ENCODE measurements around the gene EHBP1.
"Not testable (repeated sequence)": the region's sequence is repeated elsewhere in the genome, so short reads cannot be mapped to it uniquely, and the experiment has no call there.

The EHBP1 gene

DNA sequence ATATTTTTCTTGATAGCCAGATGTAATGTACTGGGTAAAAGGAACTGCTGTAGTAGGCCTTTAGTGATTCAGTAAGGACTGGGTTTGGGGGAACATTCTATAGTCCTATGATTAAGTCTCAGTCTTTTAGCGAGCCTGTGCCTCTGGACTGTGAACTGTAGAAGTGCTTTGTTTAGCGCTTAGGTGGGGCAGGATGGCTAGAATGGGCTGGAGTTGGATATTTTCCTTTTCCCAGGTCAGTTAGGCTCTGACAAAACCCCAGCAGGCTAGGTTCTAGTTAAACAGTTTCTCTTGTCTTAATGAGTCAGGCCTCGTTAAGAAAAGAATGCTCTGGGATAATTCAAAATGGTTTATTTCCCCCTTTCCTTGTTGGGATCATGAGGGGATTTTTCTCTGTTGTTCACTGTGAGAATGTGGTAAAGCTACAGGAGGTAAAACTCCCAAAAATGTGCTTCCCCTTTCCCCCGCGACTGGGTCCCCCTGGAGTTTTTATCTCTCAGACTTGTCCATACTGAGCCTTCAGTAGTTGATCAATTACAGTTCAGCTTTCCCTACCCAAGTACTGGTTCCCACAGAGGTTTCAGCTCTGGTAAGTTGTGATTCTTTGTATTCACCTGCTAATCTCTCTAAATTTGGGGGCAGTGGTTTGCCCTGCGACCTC is 31.5 kb downstream of the EHBP1 start:
- DNase-seq, result no peak

DNA sequence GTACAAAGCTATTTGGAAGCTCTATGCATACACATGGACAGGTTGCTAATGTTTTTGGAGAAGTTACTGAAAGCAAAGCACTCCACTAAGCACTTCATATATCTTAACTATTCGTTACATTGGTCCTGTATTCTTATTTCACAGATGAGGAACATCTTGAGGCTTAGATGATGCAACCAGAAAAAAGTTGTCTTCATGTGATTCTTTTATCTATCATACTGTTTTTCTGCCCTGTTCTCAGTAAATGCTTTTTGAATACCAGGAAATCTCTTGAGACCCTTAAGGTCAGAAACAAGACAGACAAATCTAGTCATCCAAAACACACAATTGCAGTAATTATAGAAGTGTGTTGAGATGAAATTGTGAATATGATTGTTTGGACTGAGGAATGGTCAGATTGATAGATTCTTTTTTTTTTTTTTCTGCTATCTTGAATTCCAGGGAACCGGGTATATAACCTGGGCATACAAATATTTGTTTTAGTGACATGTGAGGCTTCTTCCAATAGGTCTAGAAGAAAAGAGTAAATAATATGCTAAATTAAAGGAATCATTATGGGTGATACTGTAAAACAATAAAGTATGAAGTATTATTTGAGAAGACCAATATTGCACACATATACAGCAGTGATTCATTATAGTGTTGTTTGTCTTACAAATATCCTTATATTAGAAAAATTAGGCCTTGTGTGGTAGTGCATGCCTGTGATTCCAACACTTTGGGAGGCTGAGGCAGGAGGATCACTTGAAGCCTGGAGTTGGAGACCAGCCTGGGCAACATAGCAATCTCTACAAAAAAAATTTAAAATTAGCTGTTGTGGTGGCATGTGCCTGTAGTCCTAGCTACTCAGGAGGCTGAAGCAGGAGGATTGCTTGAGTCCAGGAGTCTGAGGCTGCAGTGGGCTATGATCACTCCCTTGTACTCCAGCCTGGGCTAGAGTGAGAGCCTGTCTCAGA is 33.7 kb downstream of the EHBP1 start:
- no peak for DNase-seq

DNA sequence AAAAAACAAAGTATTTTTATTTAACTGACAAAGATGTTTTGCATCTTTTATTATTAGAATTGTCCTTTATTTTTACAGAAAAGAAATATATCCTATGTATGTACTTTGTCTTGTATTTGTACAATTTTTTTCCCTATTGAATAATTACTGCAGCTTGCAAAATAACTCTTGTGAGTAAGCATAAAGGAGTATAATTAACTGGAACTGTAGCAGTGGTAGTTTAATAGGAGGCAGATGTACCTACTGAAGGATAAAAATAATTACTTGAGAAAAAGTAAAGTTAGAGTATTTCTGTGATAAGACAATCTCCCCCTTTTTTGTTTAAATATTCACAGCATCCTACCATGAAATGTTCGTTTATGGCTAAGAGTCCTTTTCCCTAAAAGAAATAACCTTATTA is 34.7 kb downstream of the EHBP1 start:
- no peak for DNase-seq

DNA sequence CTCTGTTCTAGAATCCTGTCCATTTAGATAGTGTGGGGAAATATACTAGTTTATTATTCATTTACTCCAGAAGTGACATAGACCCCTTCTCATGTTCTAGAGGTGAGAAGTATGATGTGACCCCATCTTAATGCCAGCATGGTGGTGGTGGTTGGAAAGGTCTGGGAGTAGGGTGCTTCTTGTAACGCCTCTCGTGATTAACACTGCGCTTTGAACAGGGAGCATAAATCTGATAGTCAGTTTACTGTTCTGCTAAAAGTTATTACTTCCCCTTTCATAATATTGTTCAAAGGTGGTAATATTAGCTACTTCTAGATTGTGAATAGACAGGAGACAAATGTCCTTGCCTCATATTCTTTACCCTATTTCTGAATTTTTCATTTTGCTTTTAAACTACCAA is 35.6 kb downstream of the EHBP1 start:
- no peak for DNase-seq

DNA sequence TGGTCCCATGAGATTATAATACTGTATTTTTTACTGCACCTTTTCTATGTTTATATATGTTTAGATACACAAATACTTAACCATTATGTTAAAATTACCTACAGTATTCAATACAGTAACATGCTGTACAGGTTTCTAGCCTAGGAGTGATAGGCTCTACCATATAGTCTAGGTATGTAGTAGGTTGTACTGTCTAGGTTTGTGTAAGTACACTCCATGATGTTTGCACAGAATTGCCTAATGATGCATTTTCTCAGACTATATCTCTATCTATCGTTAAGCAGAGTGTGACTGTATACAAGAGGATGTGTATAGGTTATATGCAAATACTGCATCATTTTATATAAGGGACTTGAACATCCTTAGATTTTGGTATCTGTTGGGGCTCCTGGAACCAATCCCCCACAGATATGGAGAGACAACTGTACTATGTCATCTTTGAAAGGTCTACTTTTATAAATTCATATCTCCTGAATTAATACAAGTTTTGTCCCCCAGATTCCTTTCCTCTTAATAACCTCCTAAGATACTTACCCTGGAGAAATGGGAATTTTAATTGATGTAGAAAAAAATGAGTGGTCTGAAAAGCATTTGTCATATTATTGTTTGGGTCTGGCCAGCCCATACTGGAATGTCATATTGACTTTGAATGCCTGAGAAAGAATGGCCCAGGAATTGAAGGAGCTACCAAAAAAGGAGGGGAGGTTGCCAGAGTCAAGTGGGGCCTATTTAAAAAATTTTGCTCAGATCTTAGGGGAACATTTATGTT is 36.6 kb downstream of the EHBP1 start:
- no peak for DNase-seq

DNA sequence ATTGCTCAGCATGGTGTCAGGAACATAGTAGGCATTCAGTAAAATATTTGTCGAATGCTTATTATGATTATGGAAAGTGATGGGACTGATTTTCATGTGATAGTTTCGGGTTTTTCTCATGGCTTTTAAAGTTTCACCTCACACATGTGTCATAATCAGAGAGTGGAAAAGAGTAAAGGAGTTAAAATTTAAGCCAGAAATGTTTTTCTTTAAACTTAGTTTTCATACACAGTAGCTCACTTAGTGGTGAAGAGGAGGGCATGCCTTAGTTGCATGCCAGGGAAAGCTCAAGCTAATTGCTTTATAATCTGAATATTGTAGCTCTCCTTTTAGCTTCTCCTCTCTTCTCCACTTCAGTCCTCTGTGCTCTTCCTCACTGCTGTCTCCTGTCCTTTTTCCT is 38.0 kb downstream of the EHBP1 start:
- no peak for DNase-seq

DNA sequence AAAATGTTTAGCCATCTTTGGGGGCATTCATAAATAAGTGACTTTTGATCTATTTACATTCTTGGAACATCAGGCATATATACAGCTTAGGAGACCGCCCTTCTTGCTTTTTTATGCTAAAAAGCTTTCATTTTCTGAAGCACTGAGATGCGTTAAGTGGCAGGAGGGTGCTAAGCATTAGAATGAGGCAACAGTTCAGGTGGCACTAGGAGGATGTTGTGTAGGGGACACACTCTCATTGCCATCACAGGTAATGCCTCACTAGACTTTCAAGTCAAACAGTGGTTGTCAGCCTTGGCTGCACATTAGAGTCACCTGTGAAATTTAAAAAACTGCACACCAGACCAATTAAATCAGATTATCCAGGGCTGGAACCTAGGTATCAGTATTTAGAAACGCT is 39.1 kb downstream of the EHBP1 start:
- DNase-seq, result no peak

DNA sequence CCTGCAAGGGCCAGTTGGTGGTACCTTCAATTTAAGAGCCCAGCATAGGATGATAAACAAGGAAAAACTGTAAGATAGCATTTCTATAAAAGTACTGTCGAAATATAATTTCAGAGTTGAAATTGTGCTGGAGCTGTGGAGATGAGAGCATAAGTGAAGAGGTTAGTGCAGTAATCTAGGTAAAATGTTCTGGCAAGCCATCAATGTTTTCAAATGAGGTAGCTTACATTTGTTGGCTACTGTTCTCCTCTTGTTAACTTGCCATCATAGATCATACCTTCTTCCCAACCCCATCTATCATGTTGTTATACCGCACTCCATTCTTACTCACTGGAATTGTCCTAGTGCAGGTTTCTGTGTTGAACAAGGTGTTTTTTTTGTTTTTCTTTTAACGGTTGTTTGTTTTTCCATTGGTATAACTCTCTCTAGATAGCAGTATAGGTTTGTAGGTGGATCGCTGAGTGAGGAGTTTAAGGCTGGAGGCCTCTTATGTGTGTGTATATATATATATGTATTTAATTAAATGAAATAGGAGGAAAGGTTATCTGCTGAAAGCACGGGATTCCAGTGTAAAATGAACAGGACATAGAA is 40.5 kb downstream of the EHBP1 start:
- DNase-seq, result no peak

DNA sequence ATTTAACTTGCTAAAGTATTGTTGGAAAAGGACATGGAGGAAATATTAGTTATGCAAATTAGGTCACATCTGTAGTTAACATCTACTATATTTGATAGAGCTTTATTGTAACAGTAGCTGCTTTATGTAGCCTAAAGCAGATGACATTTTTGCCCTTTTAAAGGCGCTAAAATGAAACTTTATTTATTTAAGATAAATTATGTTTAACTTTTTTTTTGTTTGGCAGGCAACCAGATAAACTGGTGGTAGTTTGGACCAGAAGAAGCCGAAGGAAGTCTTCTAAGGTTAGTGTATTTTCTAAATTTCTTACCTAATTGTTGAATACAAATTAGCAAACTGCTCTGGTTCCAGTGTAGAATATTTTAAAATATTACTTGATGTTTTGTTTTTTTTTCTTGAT is 41.7 kb downstream of the EHBP1 start:
- no peak for DNase-seq

DNA sequence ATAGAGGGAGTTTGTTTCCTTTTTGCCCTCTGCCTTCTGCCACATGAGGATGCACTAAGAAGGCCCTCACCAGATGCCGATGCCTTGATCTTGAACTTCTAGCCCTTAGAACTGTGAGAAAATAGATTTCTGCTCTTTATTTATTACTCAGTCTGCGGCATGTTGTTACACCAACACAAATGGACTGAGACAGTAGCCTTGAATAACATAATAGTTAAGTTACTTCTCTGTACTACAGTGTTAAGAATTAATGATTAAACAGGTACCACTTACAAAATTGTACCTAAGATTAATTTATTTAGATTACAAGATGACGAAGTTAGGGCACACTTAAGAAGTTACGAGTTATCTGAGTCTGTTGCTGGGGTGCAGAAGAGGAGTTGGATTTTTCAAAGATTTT is 42.4 kb downstream of the EHBP1 start:
- DNase-seq, result no peak

DNA sequence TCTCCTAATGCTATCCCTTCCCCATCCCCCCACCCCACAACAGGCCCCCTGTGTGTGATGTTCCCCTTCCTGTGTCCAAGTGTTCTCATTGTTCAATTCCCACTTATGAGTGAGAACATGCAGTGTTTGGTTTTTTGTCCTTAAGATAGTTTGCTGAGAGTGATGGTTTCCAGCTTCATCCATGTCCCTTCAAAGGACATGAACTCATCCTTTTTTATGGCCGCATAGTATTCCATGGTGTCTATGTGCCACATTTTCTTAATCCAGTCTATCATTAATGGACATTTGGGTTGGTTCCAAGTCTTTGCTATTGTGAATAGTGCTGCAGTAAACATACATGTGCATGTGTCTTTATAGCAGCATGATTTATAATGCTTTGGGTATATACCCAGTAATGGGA is 43.6 kb downstream of the EHBP1 start:
- DNase-seq, result not testable (repeated sequence)

DNA sequence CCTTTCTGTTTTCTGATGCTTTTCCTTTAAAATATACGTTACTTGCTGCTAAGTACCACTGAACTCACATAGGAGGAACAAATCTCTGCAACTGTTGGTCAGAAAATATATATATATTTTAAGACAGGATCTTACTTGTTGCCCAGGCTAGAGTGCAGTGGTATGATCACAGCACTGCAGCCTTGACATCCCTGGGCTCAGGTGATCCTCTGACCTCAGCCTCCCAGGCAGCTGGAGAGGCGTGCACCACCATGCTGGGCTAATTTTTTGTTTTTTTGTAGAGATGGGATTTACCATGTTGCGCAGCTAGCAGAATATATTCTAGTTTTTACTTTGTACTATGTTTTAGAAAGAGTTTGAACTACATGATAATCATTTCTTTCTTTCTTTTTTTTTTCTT is 51.5 kb downstream of the EHBP1 start:
- no peak for DNase-seq

DNA sequence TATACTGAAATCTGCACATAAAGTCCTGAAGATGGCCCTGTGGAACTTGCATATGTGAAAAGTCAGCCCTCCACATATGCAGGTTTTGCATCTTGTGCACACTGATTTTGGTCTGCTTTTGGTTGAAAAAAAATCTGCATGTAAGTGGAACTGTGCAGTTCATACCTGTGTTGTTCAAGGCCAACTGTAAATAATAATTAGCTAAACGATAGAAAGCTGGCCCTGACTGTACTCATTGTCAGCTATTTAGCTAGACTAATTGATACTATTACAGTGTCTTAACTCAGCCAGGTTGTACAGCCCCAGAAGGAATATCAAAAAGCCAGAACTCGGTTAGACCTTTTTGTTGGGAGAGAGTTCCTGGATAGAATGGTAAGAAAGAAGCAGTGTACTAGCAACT is 54.5 kb downstream of the EHBP1 start:
- DNase-seq, result no peak

DNA sequence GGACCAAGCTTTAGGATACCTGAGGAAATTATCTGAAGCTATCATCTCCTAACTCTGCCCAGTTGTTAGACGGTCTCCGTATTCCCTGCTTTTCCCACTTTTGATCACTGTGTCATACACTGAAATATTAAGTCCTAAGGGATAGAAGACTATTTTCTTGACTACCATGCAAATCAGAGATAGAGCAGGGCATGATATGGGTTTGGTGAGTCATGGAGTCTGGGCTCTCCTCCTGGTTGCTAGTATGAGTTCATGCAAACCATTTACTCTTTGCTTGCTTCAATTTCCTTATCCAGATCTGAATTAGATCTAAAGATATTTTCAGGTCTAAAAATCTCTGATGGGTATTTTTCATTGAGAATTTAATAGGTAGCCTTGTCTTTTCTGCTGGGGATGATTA is 55.0 kb downstream of the EHBP1 start:
- no peak for DNase-seq

DNA sequence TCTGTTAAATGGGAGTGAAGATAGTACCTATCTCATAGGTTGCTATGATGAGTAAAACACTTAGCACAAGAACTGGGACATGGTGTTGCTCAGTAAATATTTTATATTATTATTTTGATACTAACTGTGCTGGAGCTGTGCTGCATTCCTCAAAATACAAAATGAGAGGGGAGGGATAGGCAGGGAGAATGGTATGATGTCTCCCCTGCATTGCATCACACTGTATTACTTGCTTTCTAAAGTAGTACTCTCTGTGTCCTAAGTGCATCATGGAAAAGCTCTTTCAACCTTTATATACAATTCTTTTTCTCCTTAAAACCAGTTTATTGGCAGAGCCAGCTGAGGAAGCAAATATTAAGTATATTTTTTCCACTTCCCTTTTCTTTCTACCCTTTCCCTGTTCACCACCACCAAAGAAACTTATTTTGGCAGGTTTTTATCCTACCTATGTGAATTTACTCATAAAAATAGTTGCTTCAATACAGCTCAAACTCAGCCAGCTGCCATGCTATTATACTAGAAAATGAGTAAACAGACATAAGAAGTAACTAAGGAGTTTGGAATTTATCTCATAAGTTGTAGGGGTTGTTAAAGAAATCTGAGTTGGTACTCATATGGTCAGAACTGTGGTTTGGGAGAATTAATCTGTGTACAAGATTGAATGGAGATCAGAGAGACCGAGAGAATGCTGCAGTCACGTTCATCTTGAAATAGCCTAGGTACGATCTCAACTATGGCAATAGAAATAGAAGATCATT is 60.3 kb downstream of the EHBP1 start:
- DNase-seq, result no peak

DNA sequence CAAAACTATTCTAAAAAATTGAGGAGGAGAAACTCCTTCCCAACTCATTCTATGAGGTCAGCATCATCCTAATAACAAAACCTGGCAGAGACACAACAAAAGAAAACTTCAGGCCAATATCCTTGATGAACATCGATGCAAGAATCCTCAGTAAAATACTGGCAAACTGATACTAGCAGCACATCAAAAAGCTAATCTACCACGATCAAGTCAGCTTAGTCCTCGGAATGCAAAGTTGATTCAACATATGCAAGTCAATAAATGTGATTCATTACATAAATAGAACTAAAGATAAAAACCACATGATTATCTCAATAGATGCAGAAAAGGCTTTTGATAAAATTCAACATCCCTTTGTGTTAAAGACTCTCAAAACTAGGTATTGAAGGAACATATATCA is 63.1 kb downstream of the EHBP1 start:
- no peak for DNase-seq

DNA sequence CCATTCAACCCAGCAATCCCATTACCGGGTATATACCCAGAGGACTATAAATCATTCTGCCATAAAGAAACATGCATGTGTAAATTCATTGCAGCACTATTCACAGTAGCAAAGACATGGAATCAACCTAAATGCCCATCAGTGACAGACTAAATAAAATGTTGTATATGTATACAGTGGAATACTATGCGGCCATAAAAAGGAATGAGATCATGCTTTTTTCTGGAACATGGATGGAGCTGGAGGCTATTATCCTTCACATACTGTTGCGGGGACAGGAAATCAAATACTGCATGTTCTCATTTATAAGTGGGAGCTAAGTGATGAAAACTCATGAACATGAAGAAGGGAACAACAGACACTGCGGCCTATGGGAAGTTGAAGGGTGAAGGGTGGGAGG is 65.1 kb downstream of the EHBP1 start:
- DNase-seq, result no peak

DNA sequence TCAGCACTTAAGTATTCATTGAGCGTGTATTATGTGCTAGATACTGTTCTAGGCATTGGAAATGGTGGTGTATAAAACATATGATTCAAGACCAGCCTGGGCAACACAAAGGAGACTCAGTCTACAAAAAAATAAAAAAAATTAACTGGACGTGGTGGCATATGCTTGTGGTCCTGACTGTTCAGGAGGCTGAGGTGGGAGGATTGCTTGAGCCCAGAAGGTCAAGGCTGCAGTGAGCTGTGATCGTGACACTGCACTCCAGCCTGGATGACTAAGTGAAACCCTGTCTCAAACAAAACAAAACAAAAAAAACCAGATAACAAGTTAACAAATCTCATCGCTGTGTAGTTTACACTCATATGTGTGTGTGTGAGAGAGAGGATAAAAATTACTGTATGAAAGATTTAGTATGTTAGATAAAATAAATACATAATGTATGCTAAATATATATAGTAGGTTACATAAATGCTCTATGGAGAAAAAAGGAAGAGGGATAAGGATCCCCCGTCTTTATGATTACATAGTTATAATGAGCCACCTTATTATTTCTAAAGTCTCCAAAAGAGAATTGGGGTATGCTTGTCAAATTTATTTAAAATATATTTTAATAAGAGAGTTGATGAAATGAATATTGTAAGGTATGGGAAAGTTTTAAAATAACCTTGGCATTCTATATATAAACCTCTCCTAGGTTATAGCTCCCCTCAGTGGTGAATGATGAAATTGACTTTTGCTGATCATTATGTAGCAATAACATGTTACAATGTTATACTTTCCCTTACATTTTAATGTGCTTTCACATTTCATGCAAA is 69.2 kb downstream of the EHBP1 start:
- no peak for DNase-seq

DNA sequence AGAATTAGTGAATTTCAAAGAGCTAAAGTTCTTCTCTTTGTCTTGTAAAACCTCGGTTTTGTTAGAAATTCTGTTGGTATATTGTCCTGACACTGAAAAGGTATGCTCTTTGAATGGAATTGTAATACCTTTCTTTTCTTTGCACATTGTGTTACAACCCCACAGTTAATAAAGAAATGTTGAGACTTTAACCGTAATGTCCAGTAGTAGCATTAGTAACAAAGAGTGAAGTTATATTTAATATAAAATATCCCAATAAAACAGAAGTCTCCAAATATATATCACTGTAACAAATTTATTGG is 69.8 kb downstream of the EHBP1 start:
- DNase-seq, result no peak

DNA sequence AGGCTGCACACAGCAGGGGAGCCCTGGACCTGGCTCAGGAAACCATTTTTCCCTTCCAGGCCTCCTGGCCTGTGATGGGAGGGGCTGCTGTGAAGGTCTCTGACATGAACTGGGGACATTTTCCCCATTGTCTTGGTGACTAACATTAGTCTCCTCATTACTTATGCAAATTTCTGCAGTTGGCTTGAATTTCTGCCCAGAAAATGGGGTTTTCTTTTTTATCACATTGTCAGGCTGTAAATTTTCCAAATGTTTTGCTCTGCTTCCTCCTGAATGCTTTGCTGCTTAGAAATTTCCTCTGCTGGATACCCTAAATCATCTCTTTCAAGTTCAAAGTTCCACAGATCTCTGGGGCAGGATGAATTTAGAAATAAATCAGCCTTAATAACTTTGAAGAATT is 78.2 kb downstream of the EHBP1 start:
- no peak for DNase-seq

DNA sequence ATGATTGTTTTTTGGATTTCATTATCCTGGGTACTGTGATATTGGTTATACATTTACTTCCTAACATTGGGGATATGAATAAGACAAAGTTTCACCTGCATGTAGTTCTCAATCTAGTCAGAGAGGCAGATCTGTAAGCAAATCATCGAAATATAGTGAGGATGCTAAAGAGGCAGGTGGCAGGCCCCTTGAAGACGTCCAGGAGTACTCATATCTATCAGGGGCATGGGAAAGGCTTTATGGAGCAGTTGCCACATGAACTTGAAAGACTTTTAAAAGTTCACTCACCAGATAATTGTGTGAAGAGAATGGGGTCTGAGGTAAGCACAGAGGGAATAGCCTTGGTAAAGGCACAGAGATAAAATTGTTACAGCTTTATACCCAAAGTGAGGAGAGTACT is 78.8 kb downstream of the EHBP1 start:
- DNase-seq, result no peak

DNA sequence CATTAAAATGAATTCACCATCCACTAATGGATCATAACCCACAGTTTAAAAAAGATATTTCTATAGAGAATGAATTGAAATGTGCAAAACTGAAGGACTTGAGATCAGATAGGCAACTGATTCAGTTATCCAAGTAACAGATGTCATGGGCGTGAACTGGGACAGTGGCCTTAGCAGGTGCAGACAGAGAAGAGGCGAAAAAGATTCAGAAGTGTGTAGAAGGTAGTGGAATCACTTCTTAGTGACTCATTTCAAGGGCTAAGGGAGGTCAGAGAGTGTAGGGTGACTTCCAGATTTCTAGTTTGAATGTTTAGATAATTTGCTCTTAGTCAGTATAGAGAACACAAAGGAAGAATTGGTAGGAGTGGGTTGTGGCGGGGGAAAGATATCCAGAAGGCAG is 79.7 kb downstream of the EHBP1 start:
- DNase-seq, result no peak
